ENCODE results near the gene ATP6V1C2. TPM values are rescaled to one million over a fixed set of nuclear protein-coding genes. Genes with fewer than 3 reads are reported as not detected.

Gene ATP6V1C2
- total and polyA plus RNA-seq, 2 donors (not counting 3 experiments of a cell fraction or from before 2014, with no cell fraction given): 0.03 to 0.13 TPM

GRCh38 chr2:10832203-10832936, 110.9 kb downstream of the ATP6V1C2 start:
- peak; percentile 91 for FAIRE-seq
- H3K4me3 ChIP-seq (replicated peaks in 1 of 3; ENCODE audit: insufficient read depth in 1 of 3, low read depth in 1 of 3, low read length in 3 of 3): no peak overlapping the region
- POLR2A ChIA-PET: no interaction called here

More at GRCh38 chr2:10832203-10832936, 110.9 kb downstream of the ATP6V1C2 start:
- DNase-seq (ENCODE audit: low read depth, low spot score): peak; percentile 79
- peaks cover 0 to 3% of the 10 kb centered on the region in 2 experiments for H3K27me3 ChIP-seq (ENCODE audit: control insufficient read depth in 2 of 2, insufficient read depth in 2 of 2, low read length in 2 of 2)
- H3K4me1 ChIP-seq (ENCODE audit: control insufficient read depth, extremely low read depth, insufficient read depth, low read length): peaks cover 11% of the 10 kb centered on the region
- no peaks in the 10 kb centered on the region for H3K79me2 ChIP-seq (ENCODE audit: control insufficient read depth, insufficient read depth, low read length)
- no peaks in the 10 kb centered on the region for H3K36me3 ChIP-seq (ENCODE audit: control insufficient read depth in 2 of 2, extremely low read depth in 1 of 2, insufficient read depth in 2 of 2, low read length in 2 of 2)
- no peak overlapping the region for H3K27ac ChIP-seq (ENCODE audit: insufficient read depth, low read depth, low read length)
- dilution Hi-C loops (cut with MboI; ENCODE audit: extremely low pct_ligation_motif_present, low sequenced_read_pairs): no loop called here
- BruUV-seq (replicated peaks): no TSS peak
- H3K9ac ChIP-seq (replicated peaks; ENCODE audit: extremely low read depth, insufficient read depth, low read length): no peak overlapping the region
- CTCF ChIA-PET: interaction anchor here (0.5 to 11.3 kb wide), 100 partner anchors 9 to 837 kb away, joined by 3 to 738 read pairs (median 4); partner anchors contain the start of genes E2F6, KCNF1, NTSR2 and PDIA6
- no peaks in the 10 kb centered on the region for H3K9me3 ChIP-seq (replicated peaks; ENCODE audit: control insufficient read depth, insufficient read depth, low read length)
- no peak overlapping the region for H3K4me2 ChIP-seq (ENCODE audit: insufficient read depth, low read length)
- TF ChIP-seq MAX (IDR thresholded peaks at IDR 0.05; ENCODE audit: insufficient read depth, insufficient read length) (peak; percentile 42), CTCF (IDR thresholded peaks at IDR 0.05; ENCODE audit: extremely low read depth in 1 of 2, insufficient read depth in 1 of 2, low read depth in 1 of 2, low read length in 2 of 2) (peak; percentile 93 to 98), EZH2 (IDR thresholded peaks at IDR 0.05; ENCODE audit: borderline replicate concordance, low read depth, low read length, severe bottlenecking) (no peak)
- H2AFZ ChIP-seq (ENCODE audit: low read depth, low read length): no peak overlapping the region
- H4K20me1 ChIP-seq (replicated peaks; ENCODE audit: control insufficient read depth, extremely low read depth, insufficient read depth, low read length): no peaks in the 10 kb centered on the region
- intact Hi-C loops (cut with micrococcal nuclease): loop anchor here (1.0 to 5.0 kb wide), 5 partner anchors 68 to 752 kb away; partner anchors contain the start of gene KCNF1
- no peaks in the 10 kb centered on the region for H3K9me1 ChIP-seq (replicated peaks; ENCODE audit: control insufficient read depth, extremely low read depth, insufficient read depth, low read length)

Data from endothelial cell of umbilical vein (primary cell).